ENCODE measurements around the gene POLR3G.

The POLR3G gene

DNA sequence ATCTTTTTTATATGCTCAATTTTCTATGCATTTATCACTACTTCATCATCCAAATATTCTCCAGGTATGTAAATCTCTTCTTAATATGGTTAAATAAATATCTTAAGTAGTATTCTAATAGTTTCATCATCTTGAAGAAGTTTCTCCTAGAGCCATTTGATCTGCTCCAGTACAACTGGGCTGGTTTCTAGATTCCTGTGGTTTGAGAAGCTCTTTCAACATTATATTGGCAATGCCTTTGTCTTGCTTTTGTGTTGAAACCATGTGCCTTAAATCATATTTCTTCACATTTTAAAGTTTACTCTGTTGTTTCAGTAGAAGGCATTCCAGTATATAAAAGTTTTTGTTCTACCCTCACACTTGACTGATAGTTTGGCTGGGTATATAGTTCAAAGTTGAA is 27.7 kb upstream of the POLR3G start:
- Histone ChIP-seq H3K4me3 (ENCODE audit: low read depth in 1 of 2, low read length in 1 of 2) (no peak overlapping the region), H3K27ac (no peak overlapping the region), H3K36me3 (no peaks in the 10 kb centered on the region), H3K9me3 (no peaks in the 10 kb centered on the region), H3K27me3 (no peaks in the 10 kb centered on the region), H3K4me1 (ENCODE audit: control insufficient read depth in 1 of 2, insufficient read depth in 1 of 2, low read depth in 1 of 2, low read length in 1 of 2) (no peaks in the 10 kb centered on the region)
- TF ChIP-seq, protein P1, sequence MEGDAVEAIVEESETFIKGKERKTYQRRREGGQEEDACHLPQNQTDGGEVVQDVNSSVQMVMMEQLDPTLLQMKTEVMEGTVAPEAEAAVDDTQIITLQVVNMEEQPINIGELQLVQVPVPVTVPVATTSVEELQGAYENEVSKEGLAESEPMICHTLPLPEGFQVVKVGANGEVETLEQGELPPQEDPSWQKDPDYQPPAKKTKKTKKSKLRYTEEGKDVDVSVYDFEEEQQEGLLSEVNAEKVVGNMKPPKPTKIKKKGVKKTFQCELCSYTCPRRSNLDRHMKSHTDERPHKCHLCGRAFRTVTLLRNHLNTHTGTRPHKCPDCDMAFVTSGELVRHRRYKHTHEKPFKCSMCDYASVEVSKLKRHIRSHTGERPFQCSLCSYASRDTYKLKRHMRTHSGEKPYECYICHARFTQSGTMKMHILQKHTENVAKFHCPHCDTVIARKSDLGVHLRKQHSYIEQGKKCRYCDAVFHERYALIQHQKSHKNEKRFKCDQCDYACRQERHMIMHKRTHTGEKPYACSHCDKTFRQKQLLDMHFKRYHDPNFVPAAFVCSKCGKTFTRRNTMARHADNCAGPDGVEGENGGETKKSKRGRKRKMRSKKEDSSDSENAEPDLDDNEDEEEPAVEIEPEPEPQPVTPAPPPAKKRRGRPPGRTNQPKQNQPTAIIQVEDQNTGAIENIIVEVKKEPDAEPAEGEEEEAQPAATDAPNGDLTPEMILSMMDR (IDR thresholded peaks at IDR 0.05) = no peak

- H3K4me1 ChIP-seq (ENCODE audit: control insufficient read depth in 1 of 2, insufficient read depth in 1 of 2, low read depth in 1 of 2, low read length in 1 of 2) = no peaks in the 10 kb centered on the region
- TF ChIP-seq, protein P1 (IDR thresholded peaks at IDR 0.05) = no peak
- H3K36me3 ChIP-seq = no peaks in the 10 kb centered on the region
- H3K27me3 ChIP-seq = no peaks in the 10 kb centered on the region
- no peaks in the 10 kb centered on the region for H3K9me3 ChIP-seq
- no peak overlapping the region for H3K4me3 ChIP-seq (ENCODE audit: low read depth in 1 of 2, low read length in 1 of 2)
- no peak overlapping the region for H3K27ac ChIP-seq
Observed at GRCh38 chr5:90461288-90461687, 13.4 kb upstream of the POLR3G start.

DNA sequence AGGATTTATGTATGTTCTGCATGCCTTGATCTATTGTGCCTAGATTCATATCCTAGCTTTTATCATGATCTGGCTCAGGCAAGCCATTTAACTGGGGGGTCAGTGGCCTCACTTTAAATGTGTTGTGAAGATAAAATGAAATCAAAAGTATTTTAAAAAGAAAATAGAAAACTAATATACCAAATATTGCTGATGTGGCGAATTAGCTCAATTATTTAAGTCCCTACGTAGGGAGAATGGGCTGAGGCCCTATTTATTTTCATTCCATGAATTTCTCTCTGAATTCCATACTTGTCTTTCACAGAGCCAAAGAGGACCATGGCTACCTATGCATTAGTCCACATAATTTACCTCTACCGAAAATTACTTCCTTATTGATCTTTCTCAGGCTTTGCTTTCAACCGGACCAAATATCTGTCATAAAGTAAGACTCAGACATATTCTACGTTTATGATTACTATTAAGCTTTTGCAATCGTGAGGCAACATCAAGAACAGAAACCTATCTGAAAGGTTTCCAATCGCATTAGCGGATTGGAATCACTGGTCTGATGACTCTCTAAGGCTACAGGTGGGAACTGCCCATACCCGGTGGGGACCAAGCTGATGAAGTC is 1.8 kb upstream of the POLR3G start:
- Histone ChIP-seq H3K4me3 (ENCODE audit: low read depth in 1 of 2, low read length in 1 of 2) (peak overlapping the region; percentile 84 to 93), H3K4me1 (ENCODE audit: control insufficient read depth in 1 of 2, insufficient read depth in 1 of 2, low read depth in 1 of 2, low read length in 1 of 2) (peaks cover 19 to 20% of the 10 kb centered on the region in 2 experiments), H3K36me3 (no peaks in the 10 kb centered on the region), H3K27ac (no peak overlapping the region), H3K9me3 (no peaks in the 10 kb centered on the region), H3K27me3 (peaks cover 10% of the 10 kb centered on the region)
- TF ChIP-seq, protein P1 (IDR thresholded peaks at IDR 0.05) = no peak

GRCh38 chr5:90473396-90474234 is 1.0 kb upstream of the POLR3G start:
- H3K4me1 ChIP-seq (ENCODE audit: control insufficient read depth in 1 of 2, insufficient read depth in 1 of 2, low read depth in 1 of 2, low read length in 1 of 2) = peaks cover 19 to 20% of the 10 kb centered on the region in 2 experiments

GRCh38 chr5:90475436-90475980 is 844 bp downstream of the POLR3G start:
- no peak overlapping the region for H3K27ac ChIP-seq
- H3K4me3 ChIP-seq (ENCODE audit: low read depth in 1 of 2, low read length in 1 of 2) = no peak overlapping the region
- no peaks in the 10 kb centered on the region for H3K9me3 ChIP-seq
- TF ChIP-seq, protein P1 (IDR thresholded peaks at IDR 0.05) = no peak
- peaks cover 10% of the 10 kb centered on the region for H3K27me3 ChIP-seq
- peaks cover 19 to 20% of the 10 kb centered on the region in 2 experiments for H3K4me1 ChIP-seq (ENCODE audit: control insufficient read depth in 1 of 2, insufficient read depth in 1 of 2, low read depth in 1 of 2, low read length in 1 of 2)
- H3K36me3 ChIP-seq = no peaks in the 10 kb centered on the region

More at GRCh38 chr5:90473396-90474234, 1.0 kb upstream of the POLR3G start:
- peak overlapping the region; percentile 84 to 93 for H3K4me3 ChIP-seq (ENCODE audit: low read depth in 1 of 2, low read length in 1 of 2)
- peak overlapping the region; percentile 68 for H3K27ac ChIP-seq
- TF ChIP-seq, protein P1 (IDR thresholded peaks at IDR 0.05) = no peak
- H3K36me3 ChIP-seq = no peaks in the 10 kb centered on the region
- H3K9me3 ChIP-seq = no peaks in the 10 kb centered on the region
- H3K27me3 ChIP-seq = peaks cover 10% of the 10 kb centered on the region

All from neutrophil (primary cell).